HepG2 (cell line): ENCODE results near the gene TUBAL3. TPM values are rescaled to one million over a fixed set of nuclear protein-coding genes. Genes with fewer than 3 reads are reported as not detected.

Source experiments
- ATAC-seq: fragments of 200-7000 bp; cut with Tn5 transposase; 3 replicates; pipeline ENCODE4 v1.9.1; 2020; ENCODE audit warnings: mild to moderate bottlenecking, moderate library complexity
- BruUV-seq: library from RNA; stranded (reverse); fragments of 400-500 nt; replicated peaks from 2 replicates; lab custom pipeline; 2021; lab: Mats Ljungman, UMichigan
- CTCF ChIA-PET: fragments of 300-600 bp; formaldehyde crosslinking; extraction: SDS; loops from one replicate; lab custom pipeline; 2021; ENCODE audit warnings: low total read pairs, inconsistent platforms, low intra/inter-chr PET ratio; lab: Yijun Ruan, JAX
- POLR2A ChIA-PET: fragments of 350-600 bp; sonication (Branson Sonifier 250); formaldehyde crosslinking; loops from one replicate; lab custom pipeline; 2020; ENCODE audit warnings: antibody characterized with exemption, inconsistent platforms; lab: Yijun Ruan, JAX
- DNase-seq: peaks from one replicate; pipeline ENCODE4 v3.0.0-alpha.2; 2015; ENCODE audit warnings: low spot score
- FAIRE-seq: peaks from 3 replicates; lab custom pipeline; 2011; peaks lifted over from hg19 to GRCh38; lab: Jason Lieb, UNC
- H2AFZ ChIP-seq: one replicate; pipeline ENCODE4 v1.6.1; 2011; ENCODE audit warnings: low read length, inconsistent platforms
- H3K27ac ChIP-seq: fragments of 300-600 bp; 3 replicates; pipeline ENCODE4 v1.8.0; 2011; ENCODE audit warnings: mixed run types, mild to moderate bottlenecking, mixed read lengths, low read length, inconsistent platforms; ENCODE audit not compliant: insufficient read depth; ENCODE audit errors: extremely low read length
- H3K27me3 ChIP-seq, 2 experiments: fragments of 200-600 bp in 1 of 2; 2 replicates in 1 of 2; 3 replicates in 1 of 2; pipeline versions ENCODE4 v1.6.0 to v1.8.0; 2011; ENCODE audit warnings: low read length in 2 of 2, mild to moderate bottlenecking in 2 of 2, moderate library complexity in 2 of 2, inconsistent platforms in 1 of 2; ENCODE audit not compliant: insufficient read depth in 2 of 2, control insufficient read depth in 1 of 2
- H3K36me3 ChIP-seq, 2 experiments: fragments of 200-600 bp in 1 of 2; replicated peaks in 1 of 2; 2 replicates in 1 of 2; 3 replicates in 1 of 2; pipeline versions ENCODE4 v1.5.1 to v1.8.0; 2011; ENCODE audit warnings: low read length in 2 of 2, inconsistent platforms in 1 of 2; ENCODE audit not compliant: insufficient read depth in 2 of 2, control insufficient read depth in 1 of 2
- H3K4me1 ChIP-seq: 2 replicates; pipeline ENCODE4 v1.5.1; 2012; ENCODE audit warnings: low read length, inconsistent platforms; ENCODE audit not compliant: insufficient read depth
- H3K4me2 ChIP-seq: 2 replicates; pipeline ENCODE4 v1.6.0; 2011; ENCODE audit warnings: low read depth, low read length, inconsistent platforms
- H3K4me3 ChIP-seq, 3 experiments: fragments of 200-600 bp in 1 of 3; sonication (generic), shearing (Covaris generic) in 1 of 3; replicated peaks in 1 of 3; 2 replicates each; pipeline ENCODE4 v1.5.1; 2011 to 2016; ENCODE audit warnings: low read length in 3 of 3, inconsistent platforms in 2 of 3, low read depth in 2 of 3, mild to moderate bottlenecking in 2 of 3, control low read depth in 1 of 3, mixed read lengths in 1 of 3; ENCODE audit not compliant: insufficient read depth in 1 of 3
- H3K79me2 ChIP-seq: one replicate; pipeline ENCODE4 v1.6.1; 2011; ENCODE audit warnings: low read length, inconsistent platforms; ENCODE audit not compliant: insufficient read depth
- H3K9ac ChIP-seq: 2 replicates; pipeline ENCODE4 v1.6.0; 2011; ENCODE audit warnings: mild to moderate bottlenecking, low read depth, low read length, inconsistent platforms; ENCODE audit not compliant: insufficient read depth
- H3K9me3 ChIP-seq: 2 replicates; pipeline ENCODE4 v1.5.1; 2012; ENCODE audit warnings: mild to moderate bottlenecking, low read length
- H4K20me1 ChIP-seq: 2 replicates; pipeline ENCODE4 v1.6.0; 2011; ENCODE audit warnings: inconsistent platforms, mild to moderate bottlenecking, low read length, moderate library complexity; ENCODE audit not compliant: insufficient read depth
- NAIF1 ChIP-seq: sonication (generic); formaldehyde crosslinking; IDR thresholded peaks from 2 replicates; pipeline ENCODE4 v1.5.0; 2020; ENCODE audit warnings: mild to moderate bottlenecking, missing genetic modification reagents, borderline replicate concordance
- SIX1 ChIP-seq: sonication (generic); formaldehyde crosslinking; IDR thresholded peaks from 2 replicates; pipeline ENCODE4 v1.4.0; 2020; ENCODE audit warnings: missing genetic modification reagents, borderline replicate concordance
- U2AF1 ChIP-seq: fragments of 200-400 bp; formaldehyde crosslinking; optimal IDR thresholded peaks from 2 replicates; pipeline ENCODE3; 2017; ENCODE audit warnings: mild to moderate bottlenecking, low read depth, low read length
- ZFY ChIP-seq: sonication (generic); formaldehyde crosslinking; IDR thresholded peaks from 2 replicates; pipeline ENCODE4 v1.4.0; 2020; ENCODE audit warnings: missing genetic modification reagents
- ZNF431 ChIP-seq: sonication (generic); formaldehyde crosslinking; IDR thresholded peaks from 2 replicates; pipeline ENCODE4 v1.9.0; 2022; ENCODE audit warnings: missing genetic modification reagents, low read depth, mild to moderate bottlenecking, borderline replicate concordance
- ZNF547 ChIP-seq: sonication (generic); formaldehyde crosslinking; IDR thresholded peaks from 2 replicates; pipeline ENCODE4 v1.5.1; 2020; ENCODE audit warnings: mild to moderate bottlenecking, missing genetic modification reagents
- ZNF703 ChIP-seq: sonication (generic); formaldehyde crosslinking; IDR thresholded peaks from 2 replicates; pipeline ENCODE4 v1.5.1; 2020; ENCODE audit warnings: missing genetic modification reagents, mild to moderate bottlenecking, moderate library complexity, borderline replicate concordance
- WGBS: methylation state at CpG from one replicate; pipeline ENCODE4 v1.1.6; 2017; ENCODE audit warnings: low lambda C conversion rate; 5-methylcytosine and 5-hydroxymethylcytosine counted together
- in situ Hi-C: cut with HindIII; loops from 2 replicates; pipeline ENCODE4 v1.10.0; 2017; ENCODE audit warnings: low pct_unique_long_range_greater_than_20kb; ENCODE audit not compliant: extremely low pct_ligation_motif_present
- intact Hi-C: fragments of 100-400 bp; cut with micrococcal nuclease; formaldehyde crosslinking; loops from one replicate; pipeline ENCODE4 v1.10.0; 2022; ENCODE audit not compliant: unreplicated experiment
- polyA plus RNA-seq, 8 experiments: library from polyadenylated mRNA; depleted of rRNA in 3 of 8; stranded (reverse) in 7 of 8; unstranded in 1 of 8; fragments of >200 nt; fragmentation: Illumina TruSeq in 4 of 8; extraction: Trizol in 4 of 8; gene quantifications; 2 replicates each; pipeline versions ENCODE4 v1.2.1 to v1.2.3, GENCODE V29; 2011 to 2016; ENCODE audit warnings: low read depth in 4 of 8, missing spikeins in 1 of 8, mixed read lengths in 1 of 8; ENCODE audit not compliant: insufficient read depth in 1 of 8
- total RNA-seq, 5 experiments: library from RNA; depleted of rRNA; stranded (reverse); fragments of >200 nt; fragmentation: Illumina TruSeq; extraction: Trizol; gene quantifications; 2 replicates each; pipeline ENCODE4 v1.2.3, GENCODE V29; 2016; ENCODE audit warnings: low read depth in 1 of 5
- TF ChIP-seq, protein P1 (sequence below): sonication (generic); formaldehyde crosslinking; IDR thresholded peaks from 2 replicates; pipeline ENCODE4 v1.8.1; 2023; ENCODE audit warnings: mild to moderate bottlenecking, missing genetic modification reagents, borderline replicate concordance

The TUBAL3 gene
- total and polyA plus RNA-seq, 2 of the 13 experiments (the other 11 are each of a cell fraction or from before 2014, with no cell fraction given), result 0.07 to 0.26 TPM

DNA sequence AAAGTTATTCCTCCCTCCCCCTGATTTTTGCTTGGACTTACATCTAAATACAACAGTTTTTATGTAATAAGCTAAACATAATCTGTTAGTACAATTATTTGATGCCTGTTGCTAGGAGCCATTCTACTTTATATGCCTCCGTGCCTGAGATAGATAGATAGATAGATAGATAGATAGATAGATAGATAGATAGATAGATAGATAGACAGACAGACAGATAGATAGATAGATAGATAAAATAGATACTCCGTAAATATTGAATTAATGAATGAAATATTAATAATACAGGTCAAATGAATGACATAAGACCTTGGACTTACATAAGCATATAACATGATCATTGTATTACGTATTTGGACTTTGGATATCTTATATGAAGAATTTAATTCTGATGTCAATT is 30.7 kb upstream of the TUBAL3 start:
- intact Hi-C loops, result loop anchor here (10.0 kb wide), 1 partner anchor 451 kb away; no protein-coding TSS in a partner anchor
- Histone ChIP-seq H3K27ac (no peak overlapping the region), H3K4me1 (peaks cover 17% of the 10 kb centered on the region), H3K4me3 (no peak overlapping the region), H3K9me3 (no peaks in the 10 kb centered on the region), H3K27me3 (no peaks in the 10 kb centered on the region)
- TF ChIP-seq SIX1 (CRISPR knock-in tag) (no peak), ZNF547 (no peak), ZNF703 (CRISPR knock-in tag) (no peak), ZNF431 (no peak), U2AF1 (no peak), NAIF1 (CRISPR knock-in tag) (no peak), ZFY (no peak)
- TF ChIP-seq, protein P1, sequence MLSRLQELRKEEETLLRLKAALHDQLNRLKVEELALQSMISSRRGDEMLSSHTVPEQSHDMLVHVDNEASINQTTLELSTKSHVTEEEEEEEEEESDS (CRISPR knock-in tag), result no peak
- TF ChIP-seq, all 625 proteins: peak for 0
- POLR2A ChIA-PET, result no interaction called here
- Histone ChIP-seq H3K36me3 (peaks cover 3 to 6% of the 10 kb centered on the region in 2 experiments; a peak in 3 of 5 replicates), H3K9ac (no peak overlapping the region), H4K20me1 (no peaks in the 10 kb centered on the region), H2AFZ (no peak overlapping the region), H3K79me2 (peaks cover 2% of the 10 kb centered on the region), H3K4me2 (no peak overlapping the region)
- in situ Hi-C loops, result loop anchor here (10.0 kb wide), 1 partner anchor 611 kb away; the partner anchor contains the start of gene AKR1E2
- BruUV-seq, result no TSS peak
- CTCF ChIA-PET, result interaction anchor here (1.8 to 2.8 kb wide), 2 partner anchors 586 to 620 kb away, joined by 5 to 25 read pairs; no protein-coding TSS in a partner anchor
- DNase-seq, result no peak
- no peak for FAIRE-seq
- WGBS, result 94% methylated on average over 3 of the region's 3 CpGs
- ATAC-seq, result no peak
